COLO668 (cell line): ENCODE data around the gene MAP2K6.

Experiments used
- DNase-seq: peaks from one replicate; lab custom pipeline; 2025; ENCODE audit not compliant: unreplicated experiment; lab: John Stamatoyannopoulos, UW

The MAP2K6 gene

GRCh38 chr17:69414408-69415274 is at the start of gene MAP2K6:
TSS of gene MAP2K6 (plus strand) at chr17:69414697. CDS start at chr17:69414985, 288 bp downstream.
- peak; percentile 39 for DNase-seq

DNA sequence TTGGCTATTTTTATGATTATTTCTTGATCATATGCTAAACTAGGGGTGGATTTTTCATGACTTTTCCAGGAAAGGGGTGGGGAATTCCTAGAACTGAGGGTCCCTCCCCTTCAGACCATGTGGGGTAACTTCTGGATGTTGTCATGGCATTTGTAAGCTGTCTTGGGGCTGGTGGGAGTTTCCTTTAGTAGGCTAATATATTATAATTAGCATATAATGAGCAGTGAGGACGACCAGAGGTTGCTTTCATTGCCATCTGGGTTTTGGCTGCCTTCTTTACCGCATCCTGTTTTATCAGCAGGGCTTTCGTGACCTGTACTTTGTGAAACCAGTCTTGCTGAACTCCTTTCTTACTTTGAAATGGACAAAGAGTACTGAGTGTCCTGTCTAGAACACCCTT is 47.2 kb upstream of the MAP2K6 start:
- no peak for DNase-seq

DNA sequence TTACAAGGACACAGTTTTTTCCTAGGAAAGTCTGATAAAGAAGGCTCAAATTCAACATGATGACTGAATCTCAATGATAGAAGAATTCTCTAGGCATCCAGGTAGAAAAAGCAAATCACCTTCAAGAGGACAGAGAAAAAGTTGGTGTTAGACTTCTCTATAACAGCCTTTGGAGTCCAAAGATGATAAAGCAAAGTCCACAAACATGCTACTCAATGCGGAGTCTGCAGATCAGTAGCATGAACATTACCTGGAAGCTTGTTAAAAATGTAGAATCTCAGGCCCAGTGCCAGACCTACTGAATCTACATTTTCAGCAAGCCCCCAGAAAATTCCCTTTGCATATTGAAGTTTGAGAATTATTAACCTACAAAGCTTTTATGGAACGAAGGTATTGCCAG is 41.4 kb upstream of the MAP2K6 start:
- no peak for DNase-seq

GRCh38 chr17:69375229-69375628 is 39.3 kb upstream of the MAP2K6 start:
- no peak for DNase-seq

DNA sequence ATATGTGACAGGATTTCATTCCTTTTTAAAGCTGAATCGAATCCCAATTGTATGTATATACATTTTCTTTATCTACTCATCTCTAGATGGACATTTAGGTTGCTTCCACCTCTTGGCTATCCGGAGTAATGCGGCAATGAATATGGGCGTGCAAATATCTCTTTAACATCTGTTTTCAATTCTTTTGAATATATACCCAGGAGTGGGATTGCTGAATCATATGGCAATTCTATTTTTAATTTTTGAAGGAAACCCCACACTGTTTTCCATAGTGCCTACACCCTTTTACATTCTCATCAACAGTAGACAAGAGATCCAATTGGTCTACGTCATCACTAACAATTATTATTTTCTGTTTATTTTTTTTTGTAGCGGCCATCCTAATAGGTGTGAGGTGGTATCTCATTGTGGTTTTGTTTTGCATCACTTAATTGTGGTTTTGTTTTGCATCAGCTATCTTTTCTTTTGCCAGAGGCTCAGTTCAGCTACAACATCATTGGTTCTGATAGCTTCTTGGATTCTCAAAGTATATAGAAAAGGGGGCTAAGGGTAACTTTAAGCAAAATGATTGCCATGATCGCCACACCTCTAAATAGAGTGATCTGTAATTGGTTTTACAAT is 25.6 kb upstream of the MAP2K6 start:
- no peak for DNase-seq

- DNase-seq: no peak
Measured at GRCh38 chr17:69390795-69391501, 23.5 kb upstream of the MAP2K6 start.

DNA sequence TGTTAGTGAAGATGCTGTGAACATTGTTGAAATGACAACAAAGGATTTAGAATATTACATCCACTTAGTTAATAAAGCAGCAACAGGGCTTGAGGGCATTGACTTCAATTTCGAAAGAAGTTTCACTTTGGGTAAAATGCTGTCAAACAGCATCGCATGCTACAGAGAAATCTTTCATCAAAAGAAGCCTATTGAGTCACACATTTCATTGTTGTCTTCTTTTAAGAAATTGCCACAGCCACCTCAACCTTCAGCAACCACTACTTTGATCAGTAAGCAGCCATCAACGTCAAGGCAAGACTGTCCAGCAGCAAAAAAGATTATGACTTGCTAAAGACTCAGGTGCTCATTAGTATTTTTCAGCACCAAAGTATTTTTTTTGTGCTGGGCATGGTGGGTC is 13.2 kb upstream of the MAP2K6 start:
- DNase-seq: no peak

- no peak for DNase-seq
Measured at GRCh38 chr17:69402052-69402451, 12.4 kb upstream of the MAP2K6 start.

DNA sequence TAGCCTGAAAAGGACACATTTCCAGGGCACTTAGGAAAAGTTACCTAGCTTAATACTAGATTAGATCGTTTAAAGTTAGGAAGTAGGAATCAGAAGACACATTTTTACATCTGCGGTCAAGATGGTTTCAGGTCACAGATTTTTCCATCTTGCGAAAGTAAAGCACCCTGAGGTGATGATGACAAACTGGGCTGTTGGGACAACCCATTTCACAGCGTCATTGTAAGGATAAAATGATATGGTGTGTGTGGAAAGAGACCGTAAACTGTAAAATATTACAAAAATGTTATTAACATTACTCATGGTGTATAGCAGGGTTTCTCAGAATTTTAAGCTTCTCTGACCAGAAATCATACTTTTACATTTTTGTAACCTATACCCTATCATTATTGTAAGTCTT is 10.1 kb upstream of the MAP2K6 start:
- no peak for DNase-seq

DNA sequence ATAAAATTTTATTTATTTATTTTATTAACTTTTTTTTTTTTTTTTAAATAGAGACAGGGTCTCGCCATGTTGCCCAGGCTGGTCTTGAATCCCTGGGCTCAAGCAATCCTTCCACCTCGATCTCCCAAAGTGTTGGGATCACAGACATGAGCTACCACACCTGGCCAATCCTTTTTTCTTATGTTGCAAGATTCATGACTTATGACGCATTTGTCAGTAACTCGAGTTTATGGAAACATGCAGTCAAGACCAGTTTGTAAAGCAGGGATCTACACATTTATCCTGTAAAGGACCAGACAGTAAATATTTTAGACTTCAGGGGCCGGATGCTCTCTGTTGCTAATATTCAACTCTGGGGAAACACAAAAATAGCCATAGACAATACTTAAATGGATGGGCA is 9.4 kb upstream of the MAP2K6 start:
- no peak for DNase-seq

DNA sequence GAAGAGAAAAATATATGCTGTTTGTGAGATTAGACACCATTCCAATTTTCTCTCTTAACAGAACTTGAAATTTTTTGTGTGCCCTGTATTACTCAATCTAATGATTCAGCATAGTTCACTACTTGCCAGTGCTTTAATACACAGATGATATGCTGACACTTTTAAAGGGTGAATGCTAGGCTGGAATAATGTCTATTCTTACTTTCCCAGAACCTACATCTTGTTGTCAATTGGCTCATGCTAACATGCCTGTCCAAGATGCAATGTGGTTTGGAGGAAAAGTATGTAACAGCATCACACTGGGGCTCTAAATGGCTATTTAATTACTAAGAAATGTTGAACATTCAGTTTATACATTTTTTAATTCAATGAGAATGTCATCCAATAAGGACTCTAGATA is 7.6 kb upstream of the MAP2K6 start:
- no peak for DNase-seq

DNA sequence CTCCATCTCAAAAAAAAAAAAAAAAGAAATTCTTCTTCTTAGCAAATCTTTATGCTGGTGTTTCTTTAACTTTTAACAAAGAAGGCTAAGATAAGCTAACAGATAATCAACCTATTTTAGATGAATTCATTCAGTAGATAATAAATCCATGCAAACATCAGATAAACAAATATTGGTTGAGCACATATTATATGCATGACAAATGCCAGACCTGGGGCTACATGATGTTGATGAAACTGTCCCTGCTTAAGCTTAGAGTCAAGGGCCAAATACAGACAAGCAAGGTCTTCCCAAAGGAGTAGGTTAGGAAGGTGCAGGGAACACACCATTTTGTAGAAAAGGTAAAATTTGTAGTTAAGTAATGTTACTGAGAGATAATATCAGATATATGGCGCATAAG is 6.7 kb upstream of the MAP2K6 start:
- DNase-seq: no peak

DNA sequence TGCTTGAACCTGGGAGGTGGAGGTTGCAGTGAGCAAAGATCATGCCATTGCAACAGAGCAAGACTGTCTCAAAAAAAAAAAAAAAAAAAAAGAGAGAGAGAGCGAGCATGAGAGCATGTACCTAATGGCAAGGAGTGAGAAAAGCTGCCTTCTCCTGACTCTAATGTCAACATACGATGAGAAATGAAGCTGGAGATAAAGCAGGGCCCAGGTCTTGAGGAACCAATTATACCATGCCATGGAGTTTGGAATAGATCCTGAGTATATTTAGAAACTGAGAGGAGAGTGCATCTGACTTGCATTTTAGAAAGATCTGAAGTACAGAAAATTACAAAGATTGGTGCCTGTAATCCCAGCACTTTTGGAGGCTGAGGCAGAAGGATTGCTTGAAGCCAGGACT is 3.8 kb upstream of the MAP2K6 start:
- DNase-seq: no peak

DNA sequence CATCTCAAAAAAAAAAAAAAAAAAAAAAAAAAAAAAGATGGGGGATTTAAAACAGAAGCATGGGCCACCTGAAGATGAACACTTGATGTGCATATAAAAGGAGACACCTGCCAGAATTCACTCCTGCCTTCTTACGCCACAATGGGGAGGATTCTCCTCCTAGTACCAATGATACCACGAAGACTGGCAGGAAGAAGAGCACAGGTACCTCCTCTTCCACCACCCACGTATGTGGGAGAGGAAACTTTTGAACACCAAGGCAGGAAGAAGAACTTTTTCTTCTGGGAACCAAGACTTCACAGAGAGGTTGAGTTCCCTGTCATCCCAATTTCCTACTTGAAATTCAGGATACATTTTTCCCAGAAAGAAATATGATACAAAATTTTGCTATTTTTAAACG is 2.7 kb upstream of the MAP2K6 start:
- no peak for DNase-seq

DNA sequence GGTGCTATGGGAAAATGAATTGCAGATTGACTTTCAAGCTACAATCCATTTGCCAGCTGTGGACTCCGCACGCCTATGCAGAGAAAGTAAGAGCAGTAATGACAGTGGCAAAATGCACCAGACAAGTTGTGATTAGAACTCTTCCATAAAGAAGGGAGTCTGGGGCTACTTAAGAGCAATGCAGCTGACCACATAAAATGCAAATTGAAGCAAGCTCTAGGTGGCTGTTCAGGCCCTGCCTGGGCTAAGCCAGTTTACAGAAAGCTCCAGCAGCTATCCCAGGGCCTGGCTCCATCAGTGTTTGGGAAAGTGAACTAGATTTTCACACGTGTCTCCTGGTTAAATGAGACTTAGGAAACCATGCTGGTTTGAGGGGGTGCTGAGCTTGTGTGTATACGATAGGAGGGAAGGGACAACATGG is 2.2 kb upstream of the MAP2K6 start:
- no peak for DNase-seq

DNA sequence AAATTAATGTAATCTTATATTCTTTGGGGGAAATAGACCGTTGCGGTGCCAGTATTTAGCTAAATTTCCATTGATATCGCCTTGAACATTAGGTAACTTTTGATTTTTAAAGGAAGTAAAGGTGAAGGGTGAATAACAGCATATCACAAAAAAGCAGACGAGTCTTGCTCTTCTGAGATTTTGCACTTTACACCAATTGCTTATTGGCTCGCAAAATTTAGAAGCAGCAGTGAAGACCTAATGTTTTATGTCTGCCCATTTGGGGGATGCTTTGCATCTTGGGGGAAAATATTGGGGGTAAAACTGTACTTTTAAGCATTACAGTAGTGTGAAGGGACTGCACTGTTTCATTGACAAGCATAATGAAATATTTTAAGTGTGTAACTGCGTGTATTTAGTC is 934 bp downstream of the MAP2K6 start:
- DNase-seq: no peak

DNA sequence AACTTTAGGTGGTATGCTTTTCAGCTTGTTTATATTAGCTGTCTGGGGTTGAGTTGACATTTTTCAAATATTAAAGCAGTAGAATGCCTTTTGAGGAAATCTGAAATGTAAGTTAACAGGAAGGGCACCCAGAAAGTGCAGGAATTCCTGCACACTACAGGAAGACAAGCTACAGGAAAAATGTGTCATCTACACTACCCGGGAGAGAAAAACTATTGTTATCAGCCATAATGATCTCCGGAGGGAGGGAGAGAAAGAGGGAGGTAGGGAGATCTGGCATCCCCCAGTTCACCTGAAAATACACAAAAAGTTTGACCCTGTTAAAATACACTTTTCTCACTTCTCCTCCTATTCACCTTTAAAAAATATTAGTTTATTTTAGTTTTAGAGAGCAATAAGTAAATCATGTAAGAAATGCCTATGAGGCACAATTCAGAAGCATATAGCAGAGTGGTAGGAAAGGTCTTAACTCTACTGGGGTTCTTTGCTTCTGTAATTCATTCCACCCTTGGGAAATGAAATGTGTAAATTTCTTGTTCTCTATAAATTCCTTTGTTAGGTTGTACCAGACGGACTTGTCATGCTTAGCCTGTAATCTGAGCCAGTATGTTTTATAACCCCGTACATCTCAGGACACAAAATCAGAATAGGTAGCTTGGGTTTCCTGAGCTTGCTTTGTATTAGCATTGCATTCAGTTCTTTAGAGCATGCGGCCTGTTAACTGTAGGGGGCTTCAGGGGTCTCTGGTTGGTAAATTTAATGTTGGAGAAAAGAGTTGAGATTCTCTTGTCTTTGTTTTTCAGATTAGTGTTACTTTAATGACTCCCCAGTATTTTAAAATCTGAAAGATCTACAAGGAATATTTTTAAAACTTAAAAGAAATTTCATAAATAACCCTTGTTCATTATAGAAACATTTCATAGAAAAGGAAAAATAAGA is 3.3 kb downstream of the MAP2K6 start:
- no peak for DNase-seq

GRCh38 chr17:69418535-69418934 is 4.0 kb downstream of the MAP2K6 start:
- DNase-seq: no peak

GRCh38 chr17:69423450-69423849 is 9.0 kb downstream of the MAP2K6 start:
- DNase-seq: no peak

DNA sequence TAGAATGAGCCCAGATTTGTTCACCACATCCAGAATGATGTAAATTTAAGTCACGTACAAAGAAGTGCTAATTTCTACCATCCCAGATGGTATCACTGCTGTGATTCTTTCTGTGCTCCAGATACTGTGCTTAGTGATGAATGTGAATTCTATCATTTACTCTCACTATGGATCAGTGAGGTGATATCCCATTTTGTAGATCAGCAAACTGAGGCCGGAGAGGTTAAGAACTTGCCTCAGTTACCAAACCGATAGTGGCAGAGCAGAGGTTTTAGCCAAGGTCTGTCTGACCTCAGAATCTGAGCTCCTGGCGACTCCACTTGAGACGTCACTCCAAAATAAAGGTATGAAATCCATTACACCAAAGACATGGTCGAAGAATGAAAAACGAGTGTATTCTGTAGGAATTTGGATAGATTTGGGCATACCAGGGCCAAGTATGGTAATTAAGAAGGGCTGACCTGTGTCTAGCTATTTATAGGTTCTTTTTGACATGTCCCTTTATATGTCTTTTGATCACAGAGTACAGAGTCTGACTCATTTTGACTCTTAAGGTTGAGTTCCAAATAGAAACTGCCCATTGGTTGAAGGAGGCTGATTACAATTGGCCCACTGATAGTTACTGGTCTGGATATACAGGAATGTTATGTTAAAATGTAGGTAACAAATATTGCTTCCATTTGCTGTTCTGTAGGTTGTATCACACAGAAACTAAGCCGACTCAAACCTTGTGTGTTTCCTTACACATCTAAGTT is 10.0 kb downstream of the MAP2K6 start:
- no peak for DNase-seq
